GM19397 (cell line): ENCODE data around the gene PPFIA1.
"Not testable (repeated sequence)": the region's sequence is repeated elsewhere in the genome, so short reads cannot be mapped to it uniquely, and the experiment has no call there.

Experiments
- ATAC-seq: cut with Tn5 transposase; IDR thresholded peaks from one replicate; pipeline ENCODE4 v1.9.1; 2021; ENCODE audit warnings: mild to moderate bottlenecking, moderate library complexity; ENCODE audit not compliant: unreplicated experiment

PPFIA1 gene

GRCh38 chr11:70383664-70384565 is 113.4 kb downstream of the PPFIA1 start:
- no peak for ATAC-seq

GRCh38 chr11:70384566-70385152 is 114.2 kb downstream of the PPFIA1 start:
- no peak for ATAC-seq

DNA sequence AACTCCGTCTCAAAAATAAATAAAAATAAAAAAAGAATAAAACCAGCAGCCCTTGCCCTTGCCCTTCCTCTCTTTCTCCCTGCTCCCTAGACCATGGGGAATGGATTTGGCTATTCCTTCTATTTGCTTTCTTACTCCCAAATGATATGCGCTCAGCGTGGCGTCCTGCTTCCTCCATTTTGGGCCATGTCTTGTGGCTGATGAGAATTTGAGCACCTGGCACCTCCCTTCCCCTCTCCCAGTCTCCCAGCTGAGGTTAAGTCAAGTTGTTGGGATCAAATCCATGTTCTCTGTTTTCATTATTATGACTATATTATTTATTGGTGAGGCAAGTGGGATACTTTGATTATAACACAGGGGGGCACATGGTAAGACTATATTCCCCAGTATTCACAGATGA is 117.1 kb downstream of the PPFIA1 start:
- no peak for ATAC-seq

- no peak for ATAC-seq
Measured at GRCh38 chr11:70389201-70389600, 118.7 kb downstream of the PPFIA1 start.

DNA sequence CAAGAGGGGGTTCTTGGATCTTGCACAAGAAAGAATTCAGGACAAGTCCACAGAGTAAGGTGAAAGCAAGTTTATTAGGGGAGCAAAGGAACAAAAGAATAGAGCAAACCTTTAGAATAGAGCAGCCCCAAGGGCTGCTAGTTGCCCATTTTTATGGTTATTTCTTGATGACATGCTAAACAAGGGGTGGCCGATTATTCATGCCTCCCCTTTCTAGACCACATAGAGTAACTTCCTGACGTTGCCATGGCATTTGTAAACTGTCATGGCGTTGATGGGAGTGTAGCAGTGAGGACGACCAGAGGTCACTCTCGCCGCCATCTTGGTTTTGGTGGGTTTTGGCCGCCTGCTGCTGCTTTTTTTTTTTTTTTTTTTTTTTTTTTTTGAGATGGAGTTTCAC is 120.4 kb downstream of the PPFIA1 start:
- ATAC-seq: not testable (repeated sequence)

DNA sequence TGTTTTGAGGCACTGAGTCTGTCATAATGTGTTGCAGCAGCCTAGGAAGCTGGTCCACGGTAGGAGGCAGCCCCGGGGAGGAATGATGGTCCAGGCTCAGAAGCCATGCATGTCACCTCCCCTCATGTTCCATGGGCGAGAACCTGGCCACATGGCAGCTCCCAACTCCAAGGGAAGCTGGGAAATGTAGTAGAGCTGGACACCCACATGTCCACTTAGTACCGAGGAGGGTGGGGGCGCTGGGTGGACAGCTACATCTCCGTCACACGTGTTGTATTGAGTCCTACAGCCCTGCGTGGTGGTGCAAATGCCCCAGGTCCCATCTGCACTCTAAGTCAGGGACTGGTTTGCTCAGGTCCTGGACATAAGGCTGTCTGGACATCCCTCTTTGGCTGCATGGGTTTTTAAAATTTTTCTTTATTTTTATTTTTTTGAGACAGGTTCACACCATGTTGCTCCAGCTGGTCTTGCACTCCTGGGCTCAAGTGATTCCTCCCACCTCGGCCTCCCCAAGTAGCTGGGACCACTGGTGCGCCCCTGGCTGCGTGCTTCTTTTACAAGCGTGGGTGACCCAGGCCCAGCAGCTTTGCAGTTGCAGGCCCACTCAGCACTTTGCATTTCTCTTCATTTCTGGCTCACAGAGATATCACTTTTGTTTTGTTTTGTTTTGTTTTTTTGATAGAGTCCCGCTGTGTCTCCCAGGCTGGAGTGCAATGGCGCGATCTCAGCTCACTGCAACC is 123.9 kb downstream of the PPFIA1 start:
- no peak for ATAC-seq

GRCh38 chr11:70397336-70397982 is 127.0 kb downstream of the PPFIA1 start:
- no peak for ATAC-seq

GRCh38 chr11:70397983-70398833 is 127.7 kb downstream of the PPFIA1 start, which contains the start of gene CTTN:
Gene CTTN, plus strand, starts transcription at chr11:70398529. Its CDS starts 8,769 bp downstream, at chr11:70407298.
- ATAC-seq: peak; percentile 57

DNA sequence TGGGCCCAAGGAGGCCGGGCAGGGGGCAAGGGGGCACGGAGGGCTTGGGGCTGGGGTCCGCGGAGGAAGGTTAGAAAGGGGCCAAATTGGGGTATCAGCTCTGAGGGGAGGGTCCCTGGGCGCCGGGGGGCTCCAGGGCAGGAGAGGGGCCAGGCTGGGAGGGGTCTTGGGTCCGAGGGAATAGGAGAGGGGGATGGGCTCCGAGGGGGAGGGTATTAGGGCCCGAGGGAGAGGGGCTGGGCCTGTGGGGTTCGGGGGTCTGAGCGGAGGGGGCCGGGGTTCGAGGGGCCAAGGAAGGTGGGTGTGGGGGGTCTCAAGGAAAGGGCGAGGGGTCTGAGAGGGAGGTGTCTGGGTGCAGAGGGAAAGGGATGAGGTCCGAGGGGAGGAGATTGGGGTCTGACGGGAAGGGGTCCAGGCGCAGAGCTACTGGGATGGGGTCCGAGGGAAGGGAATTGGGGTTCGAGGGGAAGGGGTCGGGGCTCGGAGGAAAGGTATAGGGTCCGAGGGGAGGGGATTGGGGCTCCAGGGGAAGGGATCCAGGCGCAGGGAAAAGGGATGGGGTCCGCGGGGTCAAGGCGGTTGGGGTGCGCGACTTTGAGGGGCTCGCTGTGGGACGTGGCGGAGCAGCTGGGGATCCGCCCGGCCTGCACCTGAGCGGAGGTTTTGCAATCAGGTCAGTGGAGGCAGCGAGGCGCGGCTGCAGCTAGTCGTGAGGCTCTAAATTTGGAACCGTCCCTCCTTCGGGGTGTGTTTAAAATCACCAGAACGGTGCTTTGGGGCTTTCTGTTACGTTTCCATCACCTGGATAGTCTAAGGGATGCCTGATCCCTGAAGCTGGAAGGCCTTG is 128.6 kb downstream of the PPFIA1 start:
- ATAC-seq: no peak

DNA sequence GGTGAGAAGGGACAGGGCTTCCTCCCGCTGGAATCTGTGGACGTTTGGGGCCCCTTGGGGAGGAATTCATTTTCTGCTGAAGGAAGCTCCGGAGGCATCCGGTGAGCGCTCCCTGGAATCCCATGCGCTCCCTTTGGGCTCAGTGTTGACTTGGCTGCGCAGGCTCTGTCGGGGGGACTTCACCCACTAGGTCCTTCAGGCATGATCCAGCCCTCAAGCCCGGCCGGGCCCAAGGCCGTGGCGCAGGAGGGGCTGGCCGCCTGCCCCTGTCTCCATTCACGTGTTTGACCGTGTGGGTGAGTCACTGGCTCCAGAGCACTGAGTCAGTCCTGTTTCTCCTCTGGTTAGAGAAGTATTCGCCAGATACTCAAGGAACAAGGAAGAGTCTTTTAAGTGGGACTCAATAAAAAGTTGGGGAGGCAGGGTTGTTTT is 129.2 kb downstream of the PPFIA1 start:
- ATAC-seq: no peak

GRCh38 chr11:70400643-70401042 is 130.2 kb downstream of the PPFIA1 start:
- ATAC-seq: no peak

- no peak for ATAC-seq
Measured at GRCh38 chr11:70402016-70402415, 131.5 kb downstream of the PPFIA1 start.

DNA sequence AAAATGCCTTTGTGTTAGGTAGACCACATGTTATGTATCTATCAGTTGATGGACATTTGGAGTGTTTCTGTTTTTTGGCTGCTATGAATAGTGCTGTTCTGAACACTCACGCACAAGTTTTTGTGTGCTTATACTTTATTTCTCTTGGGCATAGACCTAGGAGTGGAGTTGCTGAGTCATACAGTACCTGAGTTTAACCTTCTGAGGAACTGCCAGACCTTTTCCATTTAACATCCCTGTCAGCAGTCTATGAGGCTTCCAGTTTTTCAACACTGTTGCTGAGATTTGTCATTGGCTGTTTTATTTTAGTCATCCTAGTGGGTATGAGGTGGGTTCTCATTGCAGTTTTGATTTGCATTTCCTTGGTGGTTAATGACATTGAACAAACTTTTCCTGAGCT is 132.2 kb downstream of the PPFIA1 start:
- ATAC-seq: no peak

DNA sequence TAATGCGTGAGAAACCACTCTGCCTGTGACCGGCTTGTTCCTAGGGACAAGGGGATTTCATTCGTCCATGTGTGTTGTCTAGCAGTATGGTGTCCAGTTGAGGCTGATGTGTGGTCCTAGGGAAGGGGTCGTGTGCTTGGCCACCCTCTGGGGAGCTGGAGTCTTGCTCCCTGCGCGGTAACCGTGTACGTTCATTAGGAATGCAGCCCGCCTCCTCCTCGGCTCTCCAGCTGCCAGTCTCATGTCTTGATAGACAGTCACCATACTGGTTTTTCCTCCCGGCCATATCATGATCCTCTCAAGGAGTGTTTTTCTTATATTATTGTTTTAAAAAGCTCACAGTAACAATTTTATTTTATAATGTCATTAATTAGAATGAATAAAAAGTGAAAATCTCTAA is 133.8 kb downstream of the PPFIA1 start:
- no peak for ATAC-seq

DNA sequence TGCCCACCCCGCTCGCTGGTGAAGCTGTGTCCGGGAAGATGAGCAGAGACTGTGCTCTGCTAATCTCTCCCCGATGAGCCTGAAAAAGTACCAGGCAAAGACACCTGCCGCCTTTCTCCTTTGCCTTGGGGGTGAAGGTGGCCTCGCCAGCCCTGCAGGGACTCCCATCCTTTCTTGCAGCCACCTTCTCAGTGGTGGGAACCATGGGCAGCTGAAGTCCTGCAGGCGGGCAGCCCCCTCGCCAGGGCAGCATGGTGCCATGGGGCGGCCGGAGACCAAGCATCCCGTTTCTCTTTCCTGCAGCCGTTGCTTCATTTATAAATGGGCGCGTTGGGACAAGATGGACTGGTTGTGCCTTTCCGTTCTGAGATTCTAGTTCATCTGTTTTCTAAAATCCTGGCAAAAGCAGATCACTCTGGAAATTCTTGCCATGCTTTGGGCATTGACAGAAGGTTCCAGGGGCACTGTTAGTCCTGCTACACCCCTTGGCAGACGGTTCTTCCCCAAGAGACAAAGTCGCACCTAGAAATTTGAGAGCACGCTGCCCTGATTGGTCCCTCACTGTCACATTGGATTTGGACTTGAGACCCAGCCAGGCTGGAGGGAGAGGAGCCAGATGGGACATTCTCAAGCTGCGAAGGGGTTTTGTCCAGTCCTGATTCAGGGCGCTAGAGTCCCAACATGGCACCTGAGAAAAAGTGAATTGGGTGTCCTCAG is 135.3 kb downstream of the PPFIA1 start:
- ATAC-seq: no peak

- ATAC-seq: no peak
Measured at GRCh38 chr11:70407121-70407520, 136.6 kb downstream of the PPFIA1 start.

DNA sequence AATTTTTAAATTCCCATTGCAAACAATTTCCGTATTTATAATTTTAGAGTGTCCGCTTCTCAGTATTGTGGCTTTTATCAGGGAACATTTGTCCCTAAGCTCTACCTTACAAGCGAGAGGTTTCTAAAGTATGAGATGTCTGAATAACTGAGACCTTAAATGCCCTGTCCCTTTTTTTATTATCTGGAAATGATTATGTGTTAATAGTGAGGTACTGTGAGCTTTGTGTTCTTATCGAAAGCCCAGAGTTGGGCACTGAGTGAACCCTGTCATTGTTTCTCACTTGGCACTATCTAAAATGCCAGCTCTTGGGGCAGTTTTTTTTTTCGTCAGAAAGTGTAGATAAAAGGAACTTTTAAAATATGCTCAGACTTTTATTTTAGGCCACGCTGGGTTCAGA is 137.3 kb downstream of the PPFIA1 start:
- ATAC-seq: no peak

- ATAC-seq: not testable (repeated sequence)
Measured at GRCh38 chr11:70408326-70408725, 137.8 kb downstream of the PPFIA1 start.

- ATAC-seq: no peak
Measured at GRCh38 chr11:70409437-70409836, 138.9 kb downstream of the PPFIA1 start.
